Hepatocyte (in vitro differentiated cells): ENCODE results near the gene MARK3. TPM values are rescaled to one million over a fixed set of nuclear protein-coding genes. Genes with fewer than 3 reads are reported as not detected.

ENCODE experiments used
- DNase-seq: peaks from one replicate; pipeline ENCODE4 v3.0.0-alpha.2; 2016; ENCODE audit warnings: low spot score
- H2AFZ ChIP-seq: fragments of 200-600 bp; sonication (generic); 2 replicates; pipeline ENCODE4 v1.6.0; 2016; ENCODE audit warnings: antibody characterized with exemption, mild to moderate bottlenecking
- H3K27ac ChIP-seq: fragments of 200-600 bp; sonication (generic); 2 replicates; pipeline ENCODE4 v1.5.1; 2016; ENCODE audit warnings: mild to moderate bottlenecking
- H3K27me3 ChIP-seq: fragments of 200-600 bp; sonication (generic); 2 replicates; pipeline ENCODE4 v1.6.1; 2016
- H3K36me3 ChIP-seq: fragments of 200-600 bp; sonication (generic); replicated peaks from 2 replicates; pipeline ENCODE4 v1.5.1; 2016; ENCODE audit warnings: low read depth; ENCODE audit not compliant: insufficient read depth
- H3K4me1 ChIP-seq: fragments of 200-600 bp; sonication (generic); 2 replicates; pipeline ENCODE4 v1.5.1; 2016; ENCODE audit warnings: mild to moderate bottlenecking, moderate library complexity; ENCODE audit not compliant: insufficient read depth
- H3K4me2 ChIP-seq: fragments of 200-600 bp; sonication (generic); 2 replicates; pipeline ENCODE4 v1.6.0; 2016
- H3K4me3 ChIP-seq: fragments of 200-600 bp; sonication (generic); 2 replicates; pipeline ENCODE4 v1.5.1; 2016; ENCODE audit warnings: mild to moderate bottlenecking
- H3K79me2 ChIP-seq: fragments of 200-600 bp; sonication (generic); 2 replicates; pipeline ENCODE4 v1.6.0; 2017; ENCODE audit warnings: mild to moderate bottlenecking
- H3K9me2 ChIP-seq: fragments of 200-600 bp; sonication (generic); replicated peaks from 2 replicates; pipeline ENCODE4 v1.6.0; 2017; ENCODE audit warnings: mild to moderate bottlenecking; ENCODE audit not compliant: insufficient read depth
- H3K9me3 ChIP-seq: fragments of 200-600 bp; sonication (generic); 2 replicates; pipeline ENCODE4 v1.5.1; 2016; ENCODE audit warnings: low read depth, mild to moderate bottlenecking
- H4K20me1 ChIP-seq: fragments of 200-600 bp; sonication (generic); 2 replicates; pipeline ENCODE4 v1.6.0; 2016; ENCODE audit warnings: mild to moderate bottlenecking; ENCODE audit not compliant: insufficient read depth, poor library complexity, severe bottlenecking
- EZH2 ChIP-seq: fragments of 200-600 bp; sonication (generic); IDR thresholded peaks from 2 replicates; pipeline ENCODE4 v1.6.1; 2016; ENCODE audit warnings: antibody characterized with exemption, mild to moderate bottlenecking, borderline replicate concordance
- EZH2phosphoT487 ChIP-seq: fragments of 200-600 bp; sonication (generic); IDR thresholded peaks from one replicate; pipeline ENCODE4 v1.6.1; 2018; ENCODE audit warnings: antibody characterized with exemption, mild to moderate bottlenecking, low read depth, moderate library complexity; ENCODE audit not compliant: unreplicated experiment, severe bottlenecking
- WGBS: methylation state at CpG from one replicate; pipeline ENCODE4 v1.1.6; 2016; ENCODE audit warnings: low lambda C conversion rate; ENCODE audit errors: missing lambda C conversion rate; 5-methylcytosine and 5-hydroxymethylcytosine counted together
- polyA plus RNA-seq: library from polyadenylated mRNA; unstranded; fragments of >200 nt; fragmentation: Nextera tagmentation; extraction: Ambion mirVana; gene quantifications from 2 replicates; pipeline ENCODE4 v1.2.1, GENCODE V29; 2016
- total RNA-seq: library from RNA; depleted of rRNA; stranded (reverse); fragments of >200 nt; gene quantifications from 2 replicates; pipeline ENCODE4 v1.2.3, GENCODE V29; 2014
- TF ChIP-seq, protein P1 (sequence below): fragments of 200-600 bp; sonication (generic); IDR thresholded peaks from 2 replicates; pipeline ENCODE4 v1.5.1; 2016; ENCODE audit warnings: antibody characterized with exemption, mild to moderate bottlenecking; ENCODE audit not compliant: poor library complexity

Gene MARK3
- total and polyA plus RNA-seq, 2 experiments from 2014 or later, result 56.3 to 71.7 TPM

GRCh38 chr14:103442288-103442687 is 57.1 kb downstream of the MARK3 start:
- no peak for DNase-seq
- Histone ChIP-seq H3K79me2 (peaks cover 83% of the 10 kb centered on the region), H3K27ac (no peak overlapping the region), H3K9me3 (no peaks in the 10 kb centered on the region), H3K4me1 (peaks cover 3% of the 10 kb centered on the region), H3K4me3 (no peak overlapping the region), H3K36me3 (no peaks in the 10 kb centered on the region), H4K20me1 (peaks cover 16% of the 10 kb centered on the region), H3K4me2 (no peak overlapping the region), H3K9me2 (no peaks in the 10 kb centered on the region), H3K27me3 (no peaks in the 10 kb centered on the region), H2AFZ (no peak overlapping the region)
- WGBS, result 92% methylated on average over 6 of the region's 6 CpGs
- TF ChIP-seq EZH2phosphoT487 (no peak), EZH2 (no peak)
- TF ChIP-seq, protein P1, sequence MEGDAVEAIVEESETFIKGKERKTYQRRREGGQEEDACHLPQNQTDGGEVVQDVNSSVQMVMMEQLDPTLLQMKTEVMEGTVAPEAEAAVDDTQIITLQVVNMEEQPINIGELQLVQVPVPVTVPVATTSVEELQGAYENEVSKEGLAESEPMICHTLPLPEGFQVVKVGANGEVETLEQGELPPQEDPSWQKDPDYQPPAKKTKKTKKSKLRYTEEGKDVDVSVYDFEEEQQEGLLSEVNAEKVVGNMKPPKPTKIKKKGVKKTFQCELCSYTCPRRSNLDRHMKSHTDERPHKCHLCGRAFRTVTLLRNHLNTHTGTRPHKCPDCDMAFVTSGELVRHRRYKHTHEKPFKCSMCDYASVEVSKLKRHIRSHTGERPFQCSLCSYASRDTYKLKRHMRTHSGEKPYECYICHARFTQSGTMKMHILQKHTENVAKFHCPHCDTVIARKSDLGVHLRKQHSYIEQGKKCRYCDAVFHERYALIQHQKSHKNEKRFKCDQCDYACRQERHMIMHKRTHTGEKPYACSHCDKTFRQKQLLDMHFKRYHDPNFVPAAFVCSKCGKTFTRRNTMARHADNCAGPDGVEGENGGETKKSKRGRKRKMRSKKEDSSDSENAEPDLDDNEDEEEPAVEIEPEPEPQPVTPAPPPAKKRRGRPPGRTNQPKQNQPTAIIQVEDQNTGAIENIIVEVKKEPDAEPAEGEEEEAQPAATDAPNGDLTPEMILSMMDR, result no peak

GRCh38 chr14:103443111-103443510 is 57.9 kb downstream of the MARK3 start:
- Histone ChIP-seq H4K20me1 (peaks cover 16% of the 10 kb centered on the region), H2AFZ (no peak overlapping the region), H3K4me3 (no peak overlapping the region), H3K27ac (no peak overlapping the region), H3K36me3 (no peaks in the 10 kb centered on the region), H3K79me2 (peaks cover 87% of the 10 kb centered on the region), H3K9me2 (no peaks in the 10 kb centered on the region), H3K9me3 (no peaks in the 10 kb centered on the region), H3K4me1 (peaks cover 3% of the 10 kb centered on the region), H3K4me2 (no peak overlapping the region), H3K27me3 (no peaks in the 10 kb centered on the region)
- no peak for DNase-seq
- no peak for TF ChIP-seq EZH2
- TF ChIP-seq, protein P1, result no peak
- 96% methylated on average over 2 of the region's 2 CpGs for WGBS

- peak overlapping the region; percentile 56 for H3K27ac ChIP-seq
- H3K36me3 ChIP-seq, result no peaks in the 10 kb centered on the region
- 45% methylated on average over 4 of the region's 4 CpGs for WGBS
- H3K4me1 ChIP-seq, result peaks cover 3% of the 10 kb centered on the region
- no peak overlapping the region for H3K4me3 ChIP-seq
- no peaks in the 10 kb centered on the region for H3K9me3 ChIP-seq
- H3K79me2 ChIP-seq, result peaks cover 87% of the 10 kb centered on the region
- peaks cover 22% of the 10 kb centered on the region for H4K20me1 ChIP-seq
- no peaks in the 10 kb centered on the region for H3K9me2 ChIP-seq
- H2AFZ ChIP-seq, result no peak overlapping the region
- H3K27me3 ChIP-seq, result no peaks in the 10 kb centered on the region
- peak; percentile 49 for DNase-seq
- no peak overlapping the region for H3K4me2 ChIP-seq
- TF ChIP-seq, protein P1, result no peak
- TF ChIP-seq EZH2phosphoT487 (no peak), EZH2 (no peak)
Measured at GRCh38 chr14:103444837-103445524, 59.8 kb downstream of the MARK3 start.
